ENCODE data around the gene YY2. TPM values are rescaled to one million over a fixed set of nuclear protein-coding genes. Genes with fewer than 3 reads are reported as not detected.
A peak's percentile ranks its signal among the peaks of the same experiment; 100 is the strongest.
"Not testable (repeated sequence)": the region's sequence is repeated elsewhere in the genome, so short reads cannot be mapped to it uniquely, and the experiment has no call there.

YY2 gene
- total RNA-seq, 4 donors from 2014 or later, result 2.7 to 4.8 (median 3.1) TPM

DNA sequence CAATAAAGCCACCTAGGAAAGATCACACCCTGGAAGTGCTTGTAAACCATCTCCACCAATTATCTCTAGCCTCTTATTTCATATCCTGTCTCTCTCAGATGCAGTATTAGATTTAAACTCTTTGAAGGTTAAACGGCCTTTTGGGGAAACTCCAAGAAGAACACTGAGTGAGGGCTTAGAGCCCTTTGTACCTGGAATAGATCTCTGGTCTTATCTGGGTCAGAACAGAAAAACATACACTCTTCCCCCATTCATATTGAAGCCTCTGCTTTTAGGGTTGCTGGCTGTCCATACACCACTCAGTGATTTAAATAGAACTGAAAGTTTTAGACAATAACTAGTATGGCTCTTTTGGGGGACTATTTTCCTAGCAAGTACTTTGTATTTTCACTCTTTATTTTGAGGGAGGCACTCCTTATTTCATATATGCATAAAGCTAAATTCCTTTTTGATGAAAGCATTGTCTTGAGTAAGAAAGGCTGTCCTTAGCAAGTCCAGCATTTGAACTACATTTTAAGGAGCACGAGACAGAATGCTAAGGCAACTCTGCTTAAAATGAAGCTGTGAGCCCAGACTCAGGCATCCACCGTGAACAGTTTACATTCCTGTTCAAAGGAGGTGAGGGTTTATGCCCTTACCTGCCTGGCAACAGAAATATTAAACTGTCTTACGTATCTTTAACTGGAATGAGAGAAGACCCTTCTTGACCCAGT, 17.4 kb downstream of the YY2 start:
- Histone ChIP-seq H3K4me3 (replicated peaks in 1 of 3) (no peak overlapping the region), H3K9me3 (no peaks in the 10 kb centered on the region), H3K36me3 (no peaks in the 10 kb centered on the region), H3K27ac (no peak overlapping the region), H3K4me1 (no peaks in the 10 kb centered on the region), H3K27me3 (no peaks in the 10 kb centered on the region)
- WGBS, 2 donors, result 74 to 77% methylated on average over 4 of the region's 4 CpGs
- no peak for TF ChIP-seq POLR2A (IDR thresholded peaks at IDR 0.05)
- TF ChIP-seq, protein P1, sequence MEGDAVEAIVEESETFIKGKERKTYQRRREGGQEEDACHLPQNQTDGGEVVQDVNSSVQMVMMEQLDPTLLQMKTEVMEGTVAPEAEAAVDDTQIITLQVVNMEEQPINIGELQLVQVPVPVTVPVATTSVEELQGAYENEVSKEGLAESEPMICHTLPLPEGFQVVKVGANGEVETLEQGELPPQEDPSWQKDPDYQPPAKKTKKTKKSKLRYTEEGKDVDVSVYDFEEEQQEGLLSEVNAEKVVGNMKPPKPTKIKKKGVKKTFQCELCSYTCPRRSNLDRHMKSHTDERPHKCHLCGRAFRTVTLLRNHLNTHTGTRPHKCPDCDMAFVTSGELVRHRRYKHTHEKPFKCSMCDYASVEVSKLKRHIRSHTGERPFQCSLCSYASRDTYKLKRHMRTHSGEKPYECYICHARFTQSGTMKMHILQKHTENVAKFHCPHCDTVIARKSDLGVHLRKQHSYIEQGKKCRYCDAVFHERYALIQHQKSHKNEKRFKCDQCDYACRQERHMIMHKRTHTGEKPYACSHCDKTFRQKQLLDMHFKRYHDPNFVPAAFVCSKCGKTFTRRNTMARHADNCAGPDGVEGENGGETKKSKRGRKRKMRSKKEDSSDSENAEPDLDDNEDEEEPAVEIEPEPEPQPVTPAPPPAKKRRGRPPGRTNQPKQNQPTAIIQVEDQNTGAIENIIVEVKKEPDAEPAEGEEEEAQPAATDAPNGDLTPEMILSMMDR (IDR thresholded peaks at IDR 0.05), result no peak
- DNase-seq, result no peak
- intact Hi-C loops (cut with DNase I), result no loop called here

DNA sequence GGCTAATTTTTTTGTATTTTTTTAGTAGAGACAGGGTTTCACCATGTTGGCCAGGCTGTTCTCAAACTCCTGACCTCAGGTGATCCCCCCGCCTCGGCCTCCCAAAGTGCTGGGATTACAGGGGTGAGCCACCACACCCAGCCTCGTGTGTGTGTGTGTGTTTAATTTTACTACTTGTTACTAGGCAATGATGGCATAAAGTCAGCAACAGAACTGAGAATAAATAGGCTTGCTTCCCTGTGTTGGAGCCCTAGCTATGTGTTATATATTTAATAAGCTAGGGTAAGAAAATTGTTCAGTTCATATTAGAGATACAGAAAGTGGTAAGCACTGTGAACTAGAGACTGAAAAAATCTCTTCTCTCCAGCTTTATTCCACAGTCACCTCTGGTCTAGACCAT, 18.4 kb downstream of the YY2 start:
- intact Hi-C loops (cut with DNase I), result not testable (repeated sequence)

DNA sequence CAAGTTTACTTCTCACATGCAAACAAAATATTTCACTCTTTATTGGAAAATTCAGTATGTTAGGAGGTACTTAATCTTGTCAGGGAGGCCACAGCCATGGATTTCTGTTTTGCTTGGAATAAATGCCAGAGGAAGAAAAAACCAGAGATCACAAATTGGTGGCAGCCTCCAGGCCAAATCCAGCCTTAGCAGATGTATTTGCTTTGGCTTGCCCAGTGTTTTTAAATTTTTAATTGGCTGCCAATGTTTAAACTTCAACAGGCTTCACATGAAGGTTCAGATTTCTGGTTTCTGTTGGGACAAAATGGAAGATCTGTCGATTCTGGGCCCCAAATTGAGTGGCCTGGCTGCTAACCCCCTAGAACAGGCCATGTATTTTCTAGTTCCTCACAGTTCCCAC, 19.2 kb downstream of the YY2 start:
- Histone ChIP-seq H3K27ac (no peak overlapping the region), H3K27me3 (no peaks in the 10 kb centered on the region), H3K36me3 (no peaks in the 10 kb centered on the region), H3K9me3 (no peaks in the 10 kb centered on the region), H3K4me1 (no peaks in the 10 kb centered on the region), H3K4me3 (replicated peaks in 1 of 3) (no peak overlapping the region)
- no peak for TF ChIP-seq POLR2A (IDR thresholded peaks at IDR 0.05)
- intact Hi-C loops (cut with DNase I), result no loop called here
- WGBS, 2 donors, result 73 to 85% methylated on average over 1 of the region's 1 CpG
- no peak for DNase-seq

More for the DNA sequence above, 18.4 kb downstream of the YY2 start:
- H3K36me3 ChIP-seq; H3K4me1 ChIP-seq; H3K27ac ChIP-seq; DNase-seq; H3K27me3 ChIP-seq; H3K9me3 ChIP-seq; H3K4me3 ChIP-seq (replicated peaks in 1 of 3): not testable (repeated sequence)
- WGBS, 2 donors, result 67 to 76% methylated on average over 3 of the region's 3 CpGs

DNA sequence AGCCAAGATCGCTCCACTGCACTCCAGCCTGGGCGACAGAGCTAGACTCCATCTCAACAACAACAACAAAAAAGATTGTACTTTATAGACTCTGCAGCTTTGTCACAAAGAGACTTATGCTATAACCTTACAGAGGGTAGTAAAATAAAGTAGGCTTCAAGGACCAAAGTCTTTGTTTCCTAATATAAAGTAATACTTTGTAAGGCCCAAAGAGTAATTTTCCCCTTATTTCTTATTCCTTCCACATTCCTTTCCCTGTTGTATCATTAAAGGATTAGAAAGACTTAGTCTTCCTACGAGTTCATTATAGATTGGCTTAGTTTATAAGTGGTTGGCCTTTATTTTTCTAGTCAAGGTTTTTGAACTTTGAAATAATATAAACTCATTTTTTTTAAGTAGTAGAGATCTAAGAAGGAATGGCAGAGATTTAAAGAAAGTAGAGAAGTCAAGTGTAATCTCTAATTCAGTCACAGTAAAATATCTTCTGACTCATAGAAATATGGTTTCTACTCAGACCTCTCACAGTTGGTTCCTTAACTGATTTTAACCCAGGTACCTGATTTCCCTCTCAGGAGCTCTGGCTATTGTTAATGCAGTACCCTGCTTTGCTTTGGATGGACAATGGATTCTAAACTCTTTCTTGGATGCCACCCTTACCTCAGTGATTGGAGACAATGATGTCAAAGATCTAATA, 26.2 kb downstream of the YY2 start:
- DNase-seq, result no peak
- no peaks in the 10 kb centered on the region for H3K27me3 ChIP-seq
- intact Hi-C loops (cut with DNase I), result no loop called here
- no peak overlapping the region for H3K27ac ChIP-seq
- H3K9me3 ChIP-seq, result no peaks in the 10 kb centered on the region
- H3K36me3 ChIP-seq, result no peaks in the 10 kb centered on the region
- TF ChIP-seq, protein P1 (IDR thresholded peaks at IDR 0.05), result no peak
- no peak for TF ChIP-seq POLR2A (IDR thresholded peaks at IDR 0.05)
- WGBS, 2 donors, result 97 to 99% methylated on average over 3 of the region's 3 CpGs
- no peaks in the 10 kb centered on the region for H3K4me1 ChIP-seq
- no peak overlapping the region for H3K4me3 ChIP-seq (replicated peaks in 1 of 3)

DNA sequence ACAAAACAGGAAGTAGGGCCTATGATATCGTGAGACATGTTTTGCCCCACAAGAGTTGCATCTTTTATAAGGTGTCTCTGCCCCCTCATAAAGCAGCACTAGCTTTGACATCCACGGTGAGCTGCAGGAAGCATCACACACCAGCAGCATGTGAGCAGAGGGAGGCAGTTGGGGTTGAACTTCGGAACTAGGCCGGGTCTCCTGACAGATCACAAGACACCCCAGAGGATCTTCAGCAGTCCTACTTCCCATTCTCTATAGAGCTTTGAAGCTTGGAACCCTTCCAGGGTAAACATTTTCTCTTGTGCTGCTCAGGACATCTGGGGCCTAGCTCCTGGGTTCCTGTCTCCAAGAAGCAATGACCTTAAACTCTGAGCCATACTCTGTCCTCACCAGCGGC, 27.5 kb downstream of the YY2 start:
- Histone ChIP-seq H3K9me3 (no peaks in the 10 kb centered on the region), H3K36me3 (no peaks in the 10 kb centered on the region), H3K27ac (no peak overlapping the region), H3K4me1 (no peaks in the 10 kb centered on the region), H3K27me3 (no peaks in the 10 kb centered on the region), H3K4me3 (replicated peaks in 1 of 3) (no peak overlapping the region)
- peak in 1 of 2 donors; percentile 3 for DNase-seq
- intact Hi-C loops (cut with DNase I), result no loop called here
- 79 to 97% methylated on average over 3 of the region's 5 CpGs for WGBS, 2 donors
- TF ChIP-seq, protein P1 (IDR thresholded peaks at IDR 0.05), result no peak
- no peak for TF ChIP-seq POLR2A (IDR thresholded peaks at IDR 0.05)

DNA sequence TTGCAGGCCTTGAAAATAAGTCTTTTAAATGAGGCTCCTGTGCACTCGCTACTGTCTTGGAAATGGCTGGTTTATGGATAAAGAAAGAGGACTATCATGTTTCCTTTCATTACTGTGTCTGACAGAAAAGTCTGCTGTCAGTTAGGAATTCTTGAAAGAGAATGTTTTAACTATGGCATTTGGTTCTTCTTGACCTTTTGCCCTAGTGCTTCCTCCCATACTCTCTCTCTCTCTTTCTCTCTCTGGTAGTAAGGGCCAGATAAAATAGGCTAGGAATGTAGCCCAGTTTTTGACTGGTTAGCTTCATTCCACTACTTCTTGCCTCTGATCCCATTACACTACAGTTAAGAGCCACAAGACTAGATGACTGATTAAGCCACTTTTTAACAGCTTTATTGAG, 29.8 kb downstream of the YY2 start:
- Histone ChIP-seq H3K4me1 (no peaks in the 10 kb centered on the region), H3K4me3 (replicated peaks in 1 of 3) (no peak overlapping the region), H3K36me3 (no peaks in the 10 kb centered on the region), H3K9me3 (no peaks in the 10 kb centered on the region), H3K27ac (no peak overlapping the region), H3K27me3 (no peaks in the 10 kb centered on the region)
- intact Hi-C loops (cut with DNase I), result no loop called here
- no peak for DNase-seq
- TF ChIP-seq, protein P1 (IDR thresholded peaks at IDR 0.05), result no peak
- TF ChIP-seq POLR2A (IDR thresholded peaks at IDR 0.05), result no peak
- WGBS, 2 donors, result 90 to 100% methylated on average over 1 of the region's 1 CpG

All from thyroid gland (tissue), 4 donors.